WTC11 (cell line): ENCODE measurements around the gene CABLES1. TPM values are rescaled to one million over a fixed set of nuclear protein-coding genes. Genes with fewer than 3 reads are reported as not detected.

Experiments
- ATAC-seq: fragments of 200-7000 bp; cut with Tn5 transposase; 2 replicates; pipeline ENCODE4 v1.10.0; 2021; ENCODE audit warnings: mild to moderate bottlenecking, moderate library complexity
- CTCF ChIA-PET: fragments of 300-600 bp; sonication (Branson Sonifier 250); formaldehyde crosslinking; loops from one replicate; lab custom pipeline; 2021; ENCODE audit warnings: antibody characterized with exemption; lab: Charles Lee
- POLR2A ChIA-PET: fragments of 350-600 bp; sonication (Branson Sonifier 250); formaldehyde crosslinking; loops from one replicate; lab custom pipeline; 2021; ENCODE audit warnings: antibody characterized with exemption; lab: Charles Lee
- DNase-seq: peaks from one replicate; pipeline ENCODE4 v3.0.0; 2021; ENCODE audit warnings: low spot score
- H3K27ac Mint-ChIP-seq: 2 replicates; pipeline ENCODE4 v1.8.0; 2021; ENCODE audit warnings: mixed read lengths
- H3K27me3 Mint-ChIP-seq: 2 replicates; pipeline ENCODE4 v1.8.0; 2021; ENCODE audit warnings: low read depth, mild to moderate bottlenecking, moderate library complexity, mixed read lengths
- H3K36me3 Mint-ChIP-seq: 2 replicates; pipeline ENCODE4 v1.8.0; 2021; ENCODE audit warnings: mixed read lengths
- H3K4me1 Mint-ChIP-seq: 2 replicates; pipeline ENCODE4 v1.8.0; 2022; ENCODE audit warnings: mixed read lengths
- H3K4me3 Mint-ChIP-seq: 2 replicates; pipeline ENCODE4 v1.8.0; 2021; ENCODE audit warnings: mild to moderate bottlenecking, moderate library complexity, mixed read lengths
- H3K9me3 Mint-ChIP-seq: 2 replicates; pipeline ENCODE4 v1.8.0; 2021; ENCODE audit warnings: mixed read lengths
- EMX1 ChIP-seq: fragments of 250-450 bp; sonication (Bioruptor Pico); IDR thresholded peaks from 2 replicates; pipeline ENCODE4 v1.8.0; 2021; ENCODE audit warnings: mild to moderate bottlenecking
- FOXJ3 ChIP-seq: sonication (generic); formaldehyde crosslinking; IDR thresholded peaks from 2 replicates; pipeline ENCODE4 v1.9.0; 2021; ENCODE audit warnings: missing genetic modification reagents, mild to moderate bottlenecking, borderline replicate concordance
- IRF1 ChIP-seq: sonication (generic); formaldehyde crosslinking; IDR thresholded peaks from 2 replicates; pipeline ENCODE4 v1.8.0; 2023; ENCODE audit warnings: missing genetic modification reagents
- JUN ChIP-seq: sonication (generic); formaldehyde crosslinking; IDR thresholded peaks from 2 replicates; pipeline ENCODE4 v1.8.0; 2023; ENCODE audit warnings: mild to moderate bottlenecking, missing genetic modification reagents
- MYBL2 ChIP-seq: sonication (generic); formaldehyde crosslinking; IDR thresholded peaks from 2 replicates; pipeline ENCODE4 v1.8.1; 2023; ENCODE audit warnings: mild to moderate bottlenecking, moderate library complexity, missing genetic modification reagents
- SMAD4 ChIP-seq: sonication (generic); formaldehyde crosslinking; IDR thresholded peaks from 2 replicates; pipeline ENCODE4 v1.8.0; 2022; ENCODE audit warnings: mild to moderate bottlenecking, missing genetic modification reagents
- TEAD1 ChIP-seq: sonication (generic); formaldehyde crosslinking; IDR thresholded peaks from 2 replicates; pipeline ENCODE4 v1.8.0; 2022; ENCODE audit warnings: mild to moderate bottlenecking, missing genetic modification reagents
- TEAD4 ChIP-seq: sonication (generic); formaldehyde crosslinking; IDR thresholded peaks from 2 replicates; pipeline ENCODE4 v1.8.0; 2022; ENCODE audit warnings: mild to moderate bottlenecking, missing genetic modification reagents
- ZBTB43 ChIP-seq: sonication (generic); formaldehyde crosslinking; IDR thresholded peaks from 2 replicates; pipeline ENCODE4 v1.8.1; 2023; ENCODE audit warnings: mild to moderate bottlenecking, missing genetic modification reagents
- ZNF317 ChIP-seq: sonication (generic); formaldehyde crosslinking; IDR thresholded peaks from 2 replicates; pipeline ENCODE4 v1.8.1; 2023; ENCODE audit warnings: low read depth, mild to moderate bottlenecking, moderate library complexity, missing genetic modification reagents, borderline replicate concordance
- ZSCAN18 ChIP-seq: fragments of 250-450 bp; sonication (Bioruptor Pico); IDR thresholded peaks from 2 replicates; pipeline ENCODE4 v2.1.2; 2022; ENCODE audit warnings: mild to moderate bottlenecking, moderate library complexity
- total RNA-seq: library from RNA; stranded (reverse); gene quantifications from 3 replicates; pipeline ENCODE4 v1.2.3, GENCODE V29; 2021
- TF ChIP-seq, protein P1 (sequence below): sonication (generic); formaldehyde crosslinking; IDR thresholded peaks from 2 replicates; pipeline ENCODE4 v1.8.0; 2022; ENCODE audit warnings: missing genetic modification reagents
- TF ChIP-seq, protein P2 (sequence below): sonication (generic); formaldehyde crosslinking; IDR thresholded peaks from 2 replicates; pipeline ENCODE4 v1.8.0; 2022; ENCODE audit warnings: mild to moderate bottlenecking, missing genetic modification reagents
- TF ChIP-seq, protein P3 (sequence below): sonication (generic); formaldehyde crosslinking; IDR thresholded peaks from 2 replicates; pipeline ENCODE4 v1.8.1; 2022; ENCODE audit warnings: mild to moderate bottlenecking, missing genetic modification reagents, moderate library complexity, borderline replicate concordance
- TF ChIP-seq, protein P4 (sequence below): sonication (generic); formaldehyde crosslinking; IDR thresholded peaks from 2 replicates; pipeline ENCODE4 v1.8.1; 2022; ENCODE audit warnings: missing genetic modification reagents, borderline replicate concordance

CABLES1 gene
- total RNA-seq, 1 experiment from 2014 or later: 17.0 TPM

DNA sequence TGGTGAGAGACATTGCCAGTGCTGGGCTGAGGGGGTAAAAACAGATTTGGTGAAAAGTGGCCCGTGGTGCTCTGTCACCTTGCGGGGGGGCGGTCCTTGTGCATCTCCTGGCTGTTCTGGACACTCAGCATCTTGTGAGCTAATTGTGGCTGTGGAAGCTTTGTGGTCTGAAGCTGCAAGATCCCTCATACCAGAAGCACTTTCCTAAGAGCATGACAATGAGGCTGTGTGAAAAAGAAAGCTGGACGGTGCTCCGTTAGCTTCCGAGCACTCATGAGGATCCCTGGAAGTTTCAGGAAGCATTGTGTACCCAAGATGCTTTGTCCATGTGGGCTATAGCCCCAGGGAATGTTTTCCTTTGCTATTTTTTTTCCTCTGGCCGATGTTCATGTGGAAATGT lies 74.5 kb downstream of the CABLES1 start:
- H3K4me3 Mint-ChIP-seq: no peak overlapping the region
- TF ChIP-seq MYBL2: no peak
- TF ChIP-seq ZNF317 (CRISPR knock-in tag): no peak
- TF ChIP-seq, protein P1, sequence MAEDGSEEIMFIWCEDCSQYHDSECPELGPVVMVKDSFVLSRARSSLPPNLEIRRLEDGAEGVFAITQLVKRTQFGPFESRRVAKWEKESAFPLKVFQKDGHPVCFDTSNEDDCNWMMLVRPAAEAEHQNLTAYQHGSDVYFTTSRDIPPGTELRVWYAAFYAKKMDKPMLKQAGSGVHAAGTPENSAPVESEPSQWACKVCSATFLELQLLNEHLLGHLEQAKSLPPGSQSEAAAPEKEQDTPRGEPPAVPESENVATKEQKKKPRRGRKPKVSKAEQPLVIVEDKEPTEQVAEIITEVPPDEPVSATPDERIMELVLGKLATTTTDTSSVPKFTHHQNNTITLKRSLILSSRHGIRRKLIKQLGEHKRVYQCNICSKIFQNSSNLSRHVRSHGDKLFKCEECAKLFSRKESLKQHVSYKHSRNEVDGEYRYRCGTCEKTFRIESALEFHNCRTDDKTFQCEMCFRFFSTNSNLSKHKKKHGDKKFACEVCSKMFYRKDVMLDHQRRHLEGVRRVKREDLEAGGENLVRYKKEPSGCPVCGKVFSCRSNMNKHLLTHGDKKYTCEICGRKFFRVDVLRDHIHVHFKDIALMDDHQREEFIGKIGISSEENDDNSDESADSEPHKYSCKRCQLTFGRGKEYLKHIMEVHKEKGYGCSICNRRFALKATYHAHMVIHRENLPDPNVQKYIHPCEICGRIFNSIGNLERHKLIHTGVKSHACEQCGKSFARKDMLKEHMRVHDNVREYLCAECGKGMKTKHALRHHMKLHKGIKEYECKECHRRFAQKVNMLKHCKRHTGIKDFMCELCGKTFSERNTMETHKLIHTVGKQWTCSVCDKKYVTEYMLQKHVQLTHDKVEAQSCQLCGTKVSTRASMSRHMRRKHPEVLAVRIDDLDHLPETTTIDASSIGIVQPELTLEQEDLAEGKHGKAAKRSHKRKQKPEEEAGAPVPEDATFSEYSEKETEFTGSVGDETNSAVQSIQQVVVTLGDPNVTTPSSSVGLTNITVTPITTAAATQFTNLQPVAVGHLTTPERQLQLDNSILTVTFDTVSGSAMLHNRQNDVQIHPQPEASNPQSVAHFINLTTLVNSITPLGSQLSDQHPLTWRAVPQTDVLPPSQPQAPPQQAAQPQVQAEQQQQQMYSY: no peak
- no peak for TF ChIP-seq TEAD4 (CRISPR knock-in tag)
- no peak for TF ChIP-seq IRF1 (CRISPR knock-in tag)
- TF ChIP-seq SMAD4 (CRISPR knock-in tag): no peak
- POLR2A ChIA-PET: no interaction called here
- ATAC-seq (no peak), DNase-seq (no peak)
- peaks cover 36% of the 10 kb centered on the region for H3K36me3 Mint-ChIP-seq
- CTCF ChIA-PET: interaction anchor here (0.5 kb wide), 1 partner anchor 14 kb away, joined by 4 read pairs; no protein-coding TSS in a partner anchor
- peaks cover 4% of the 10 kb centered on the region; the same call in 1 of the 2 replicates for H3K4me1 Mint-ChIP-seq
- no peaks in the 10 kb centered on the region for H3K27me3 Mint-ChIP-seq
- H3K27ac Mint-ChIP-seq: no peak overlapping the region
- peaks cover 11% of the 10 kb centered on the region for H3K9me3 Mint-ChIP-seq

GRCh38 chr18:23210526-23210925 lies 75.2 kb downstream of the CABLES1 start:
- POLR2A ChIA-PET: no interaction called here
- peaks cover 4% of the 10 kb centered on the region; the same call in 1 of the 2 replicates for H3K4me1 Mint-ChIP-seq
- no peak for DNase-seq
- H3K36me3 Mint-ChIP-seq: peaks cover 43% of the 10 kb centered on the region
- no peak overlapping the region for H3K27ac Mint-ChIP-seq
- no peaks in the 10 kb centered on the region for H3K27me3 Mint-ChIP-seq
- TF ChIP-seq ZSCAN18 (CRISPR knock-in tag) (no peak), FOXJ3 (CRISPR knock-in tag) (no peak), JUN (no peak)
- peaks cover 11% of the 10 kb centered on the region for H3K9me3 Mint-ChIP-seq
- no peak overlapping the region for H3K4me3 Mint-ChIP-seq
- CTCF ChIA-PET: interaction anchor here (1.5 kb wide), 1 partner anchor 14 kb away, joined by 3 read pairs; no protein-coding TSS in a partner anchor
- no peak for ATAC-seq

DNA sequence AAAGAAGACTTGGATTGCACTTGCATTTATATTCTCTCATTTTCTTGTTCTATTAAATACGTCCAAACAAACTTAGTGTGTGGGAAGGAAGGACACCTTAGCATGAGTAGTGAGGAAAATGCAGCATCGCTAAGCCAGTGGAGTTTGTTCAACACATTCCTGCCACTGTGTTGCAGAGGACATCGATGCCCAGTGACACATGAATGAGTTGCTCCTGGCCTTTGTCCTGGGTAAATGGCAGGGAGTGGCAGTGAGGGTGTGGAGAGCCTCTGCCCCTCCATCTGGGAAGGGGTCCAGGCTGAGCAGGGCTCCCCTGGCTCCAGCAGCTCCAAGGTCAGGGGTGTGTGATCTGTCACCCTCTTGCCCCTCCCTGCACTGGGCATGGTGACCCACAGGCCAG lies 75.9 kb downstream of the CABLES1 start:
- DNase-seq (no peak), ATAC-seq (no peak)
- Mint-ChIP-seq H3K4me3 (no peak overlapping the region), H3K4me1 (peaks cover 4% of the 10 kb centered on the region; the same call in 1 of the 2 replicates), H3K27ac (no peak overlapping the region), H3K27me3 (no peaks in the 10 kb centered on the region), H3K36me3 (peaks cover 48% of the 10 kb centered on the region), H3K9me3 (peaks cover 11% of the 10 kb centered on the region)
- ChIA-PET POLR2A (no interaction called here), CTCF (interaction anchor here (0.7 to 1.6 kb wide), 9 partner anchors 9 to 168 kb away, joined by 3 to 14 read pairs (median 4); no protein-coding TSS in a partner anchor)
- TF ChIP-seq, protein P2, sequence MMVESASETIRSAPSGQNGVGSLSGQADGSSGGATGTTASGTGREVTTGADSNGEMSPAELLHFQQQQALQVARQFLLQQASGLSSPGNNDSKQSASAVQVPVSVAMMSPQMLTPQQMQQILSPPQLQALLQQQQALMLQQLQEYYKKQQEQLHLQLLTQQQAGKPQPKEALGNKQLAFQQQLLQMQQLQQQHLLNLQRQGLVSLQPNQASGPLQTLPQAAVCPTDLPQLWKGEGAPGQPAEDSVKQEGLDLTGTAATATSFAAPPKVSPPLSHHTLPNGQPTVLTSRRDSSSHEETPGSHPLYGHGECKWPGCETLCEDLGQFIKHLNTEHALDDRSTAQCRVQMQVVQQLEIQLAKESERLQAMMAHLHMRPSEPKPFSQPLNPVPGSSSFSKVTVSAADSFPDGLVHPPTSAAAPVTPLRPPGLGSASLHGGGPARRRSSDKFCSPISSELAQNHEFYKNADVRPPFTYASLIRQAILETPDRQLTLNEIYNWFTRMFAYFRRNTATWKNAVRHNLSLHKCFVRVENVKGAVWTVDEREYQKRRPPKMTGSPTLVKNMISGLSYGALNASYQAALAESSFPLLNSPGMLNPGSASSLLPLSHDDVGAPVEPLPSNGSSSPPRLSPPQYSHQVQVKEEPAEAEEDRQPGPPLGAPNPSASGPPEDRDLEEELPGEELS (CRISPR knock-in tag): no peak
- TF ChIP-seq EMX1 (CRISPR knock-in tag) (no peak), TEAD1 (no peak), ZBTB43 (no peak), IRF1 (CRISPR knock-in tag) (no peak), SMAD4 (CRISPR knock-in tag) (no peak)
- TF ChIP-seq, protein P3, sequence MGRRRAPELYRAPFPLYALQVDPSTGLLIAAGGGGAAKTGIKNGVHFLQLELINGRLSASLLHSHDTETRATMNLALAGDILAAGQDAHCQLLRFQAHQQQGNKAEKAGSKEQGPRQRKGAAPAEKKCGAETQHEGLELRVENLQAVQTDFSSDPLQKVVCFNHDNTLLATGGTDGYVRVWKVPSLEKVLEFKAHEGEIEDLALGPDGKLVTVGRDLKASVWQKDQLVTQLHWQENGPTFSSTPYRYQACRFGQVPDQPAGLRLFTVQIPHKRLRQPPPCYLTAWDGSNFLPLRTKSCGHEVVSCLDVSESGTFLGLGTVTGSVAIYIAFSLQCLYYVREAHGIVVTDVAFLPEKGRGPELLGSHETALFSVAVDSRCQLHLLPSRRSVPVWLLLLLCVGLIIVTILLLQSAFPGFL (CRISPR knock-in tag): no peak
- TF ChIP-seq, protein P4, sequence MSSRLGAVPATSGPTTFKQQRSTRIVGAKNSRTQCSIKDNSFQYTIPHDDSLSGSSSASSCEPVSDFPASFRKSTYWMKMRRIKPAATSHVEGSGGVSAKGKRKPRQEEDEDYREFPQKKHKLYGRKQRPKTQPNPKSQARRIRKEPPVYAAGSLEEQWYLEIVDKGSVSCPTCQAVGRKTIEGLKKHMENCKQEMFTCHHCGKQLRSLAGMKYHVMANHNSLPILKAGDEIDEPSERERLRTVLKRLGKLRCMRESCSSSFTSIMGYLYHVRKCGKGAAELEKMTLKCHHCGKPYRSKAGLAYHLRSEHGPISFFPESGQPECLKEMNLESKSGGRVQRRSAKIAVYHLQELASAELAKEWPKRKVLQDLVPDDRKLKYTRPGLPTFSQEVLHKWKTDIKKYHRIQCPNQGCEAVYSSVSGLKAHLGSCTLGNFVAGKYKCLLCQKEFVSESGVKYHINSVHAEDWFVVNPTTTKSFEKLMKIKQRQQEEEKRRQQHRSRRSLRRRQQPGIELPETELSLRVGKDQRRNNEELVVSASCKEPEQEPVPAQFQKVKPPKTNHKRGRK (CRISPR knock-in tag): no peak
